ENCODE results near the gene MRPL28. TPM values are rescaled to one million over a fixed set of nuclear protein-coding genes. Genes with fewer than 3 reads are reported as not detected.

Gene MRPL28
- polyA plus RNA-seq, 3 donors: 68.6 to 88.5 (median 88.1) TPM

GRCh38 chr16:373020-373598, 2.8 kb upstream of the MRPL28 start:
- Mint-ChIP-seq H3K4me3 (no peak overlapping the region), H3K9me3 (no peaks in the 10 kb centered on the region), H3K27me3 (ENCODE audit: low read depth in 3 of 3) (peaks cover 0 to 6% (median 4%) of the 10 kb centered on the region in 3 donors), H3K4me1 (peaks cover 18% of the 10 kb centered on the region), H3K36me3 (peaks cover 38 to 72% of the 10 kb centered on the region in 2 donors), H3K27ac (no peak overlapping the region)
- DNase-seq: no peak
- H3K4me1 ChIP-seq (ENCODE audit: control insufficient read depth in 1 of 2, insufficient read depth in 2 of 2, low read length in 2 of 2): peaks cover 17 to 20% of the 10 kb centered on the region in 2 donors
- TF ChIP-seq CTCF (IDR thresholded peaks at IDR 0.05): no peak
- peaks cover 3% of the 10 kb centered on the region for H3K79me2 ChIP-seq (ENCODE audit: insufficient read depth, low read length)
- H3K4me3 ChIP-seq (replicated peaks in 1 of 3; ENCODE audit: low read depth in 2 of 3, low read length in 3 of 3): no peak overlapping the region
- peaks cover under 1% of the 10 kb centered on the region for H4K20me1 ChIP-seq (ENCODE audit: insufficient read depth, low read length)
- no peak overlapping the region for H3K4me2 ChIP-seq (replicated peaks; ENCODE audit: extremely low read depth, low read length, poor library complexity, severe bottlenecking)
- H3K36me3 ChIP-seq (replicated peaks in 1 of 2; ENCODE audit: control insufficient read depth in 1 of 2, insufficient read depth in 2 of 2, low read length in 2 of 2): peaks cover 62 to 74% of the 10 kb centered on the region in 2 donors
- H2AFZ ChIP-seq (ENCODE audit: insufficient read depth, low read depth, low read length, poor library complexity, severe bottlenecking): no peak overlapping the region
- H3K27ac ChIP-seq (ENCODE audit: low read depth in 1 of 2, low read length in 2 of 2): no peak overlapping the region
- no peak overlapping the region for H3K9ac ChIP-seq (ENCODE audit: insufficient read depth, low read length, poor library complexity, severe bottlenecking)
- 88% methylated on average over 5 of the region's 5 CpGs for WGBS (ENCODE audit: insufficient coverage)
- no peaks in the 10 kb centered on the region for H3K9me3 ChIP-seq (replicated peaks in 1 of 2; ENCODE audit: control insufficient read depth in 1 of 2, insufficient read depth in 1 of 2, low read length in 2 of 2)
- intact Hi-C loops (cut with micrococcal nuclease): no loop called here
- H3K27me3 ChIP-seq (ENCODE audit: control insufficient read depth in 2 of 2, insufficient read depth in 2 of 2, low read length in 2 of 2): no peaks in the 10 kb centered on the region

DNA sequence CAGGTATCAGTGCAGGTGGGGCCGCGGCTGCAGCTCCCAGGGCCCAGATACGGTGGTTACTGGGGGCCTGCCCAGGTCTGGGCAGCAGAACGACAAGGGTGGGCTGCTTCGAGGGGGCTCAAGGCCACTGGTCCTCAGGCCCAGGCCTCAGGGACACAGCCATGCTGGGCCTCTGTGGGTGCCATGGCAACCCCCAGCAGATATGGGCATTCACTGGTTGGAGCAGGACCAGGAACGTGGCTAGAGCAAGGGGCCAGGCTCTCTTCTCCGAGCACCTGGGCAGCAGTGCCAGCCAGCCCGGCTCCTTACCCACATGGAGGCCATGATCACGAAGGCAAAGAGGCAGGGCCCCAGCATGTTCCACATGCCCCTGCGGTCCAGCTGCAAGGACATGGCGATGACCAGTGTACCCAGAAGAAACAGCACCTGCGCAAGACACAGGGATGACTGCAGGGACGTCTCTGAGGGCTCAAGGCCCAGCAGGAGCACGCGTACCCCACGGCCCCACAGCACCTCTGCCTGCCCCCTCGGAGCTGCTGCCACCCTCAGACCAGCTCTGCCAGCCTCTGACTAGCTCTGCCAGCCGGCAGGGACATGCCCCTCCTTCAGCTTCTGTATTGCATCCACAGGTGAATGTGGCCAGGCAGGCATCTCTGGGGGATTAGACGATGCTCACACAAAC, 2.1 kb upstream of the MRPL28 start:
- no peak for TF ChIP-seq CTCF (IDR thresholded peaks at IDR 0.05)
- H3K9me3 ChIP-seq (replicated peaks in 1 of 2; ENCODE audit: control insufficient read depth in 1 of 2, insufficient read depth in 1 of 2, low read length in 2 of 2): no peaks in the 10 kb centered on the region
- WGBS (ENCODE audit: insufficient coverage): 95% methylated on average over 19 of the region's 19 CpGs
- H4K20me1 ChIP-seq (ENCODE audit: insufficient read depth, low read length): no peaks in the 10 kb centered on the region
- Mint-ChIP-seq H3K27ac (no peak overlapping the region), H3K4me3 (no peak overlapping the region), H3K36me3 (peaks cover 42 to 78% of the 10 kb centered on the region in 2 donors), H3K9me3 (no peaks in the 10 kb centered on the region), H3K27me3 (ENCODE audit: low read depth in 3 of 3) (peaks cover 0 to 6% (median 4%) of the 10 kb centered on the region in 3 donors), H3K4me1 (peaks cover 18% of the 10 kb centered on the region)
- no peak overlapping the region for H3K27ac ChIP-seq (ENCODE audit: low read depth in 1 of 2, low read length in 2 of 2)
- H3K9ac ChIP-seq (ENCODE audit: insufficient read depth, low read length, poor library complexity, severe bottlenecking): no peak overlapping the region
- no peak overlapping the region for H3K4me3 ChIP-seq (replicated peaks in 1 of 3; ENCODE audit: low read depth in 2 of 3, low read length in 3 of 3)
- H3K4me2 ChIP-seq (replicated peaks; ENCODE audit: extremely low read depth, low read length, poor library complexity, severe bottlenecking): no peak overlapping the region
- H3K79me2 ChIP-seq (ENCODE audit: insufficient read depth, low read length): peaks cover 3% of the 10 kb centered on the region
- no peak overlapping the region for H2AFZ ChIP-seq (ENCODE audit: insufficient read depth, low read depth, low read length, poor library complexity, severe bottlenecking)
- intact Hi-C loops (cut with micrococcal nuclease): no loop called here
- peaks cover 66 to 77% of the 10 kb centered on the region in 2 donors for H3K36me3 ChIP-seq (replicated peaks in 1 of 2; ENCODE audit: control insufficient read depth in 1 of 2, insufficient read depth in 2 of 2, low read length in 2 of 2)
- peaks cover 17 to 20% of the 10 kb centered on the region in 2 donors for H3K4me1 ChIP-seq (ENCODE audit: control insufficient read depth in 1 of 2, insufficient read depth in 2 of 2, low read length in 2 of 2)
- no peaks in the 10 kb centered on the region for H3K27me3 ChIP-seq (ENCODE audit: control insufficient read depth in 2 of 2, insufficient read depth in 2 of 2, low read length in 2 of 2)
- no peak for DNase-seq

All from CD14-positive monocyte (primary cell).